GM19240 (cell line): ENCODE measurements around the gene PIGT.

ENCODE experiments used
- DNase-seq: peaks from one replicate; pipeline ENCODE4 v3.0.0; 2011; ENCODE audit warnings: low spot score; ENCODE audit not compliant: insufficient read length

PIGT gene

DNA sequence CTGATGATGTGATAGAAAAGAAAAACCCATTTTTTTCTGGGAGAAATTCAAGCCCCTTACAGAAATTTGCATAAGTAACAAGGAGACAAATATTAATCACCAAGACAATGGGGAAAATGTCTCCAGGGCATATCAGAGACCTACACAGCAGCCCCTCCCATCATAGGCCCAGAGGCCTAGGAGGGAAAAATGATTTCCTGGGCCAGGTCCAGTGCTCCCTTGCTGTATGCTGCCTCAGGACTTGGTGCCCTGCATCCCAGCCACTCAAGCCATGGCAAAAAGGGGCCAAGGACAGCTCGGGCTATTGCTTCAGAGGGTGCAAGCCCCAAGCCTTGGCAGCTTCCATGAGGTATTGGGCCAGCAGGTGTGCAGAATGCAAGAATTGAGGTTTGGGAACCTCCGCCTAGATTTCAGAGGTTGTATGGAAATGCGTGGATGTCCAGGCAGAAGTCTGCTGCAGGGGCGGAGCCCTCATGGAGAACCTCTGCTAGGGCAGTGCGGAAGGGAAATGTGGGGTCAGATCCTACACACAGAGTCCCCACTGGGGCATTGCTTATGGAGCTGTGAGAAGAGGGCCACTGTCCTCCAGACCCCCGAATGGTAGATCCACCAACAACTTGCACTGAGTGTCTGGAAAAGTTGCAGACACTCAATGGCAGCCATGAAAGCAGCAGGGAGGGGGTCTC is 15.5 kb upstream of the PIGT start:
- DNase-seq, result no peak

GRCh38 chr20:45402946-45403345 is 13.0 kb upstream of the PIGT start:
- no peak for DNase-seq

- no peak for DNase-seq
Observed at GRCh38 chr20:45404438-45404837, 11.5 kb upstream of the PIGT start.

GRCh38 chr20:45405571-45406259 is 10.2 kb upstream of the PIGT start:
- no peak for DNase-seq

DNA sequence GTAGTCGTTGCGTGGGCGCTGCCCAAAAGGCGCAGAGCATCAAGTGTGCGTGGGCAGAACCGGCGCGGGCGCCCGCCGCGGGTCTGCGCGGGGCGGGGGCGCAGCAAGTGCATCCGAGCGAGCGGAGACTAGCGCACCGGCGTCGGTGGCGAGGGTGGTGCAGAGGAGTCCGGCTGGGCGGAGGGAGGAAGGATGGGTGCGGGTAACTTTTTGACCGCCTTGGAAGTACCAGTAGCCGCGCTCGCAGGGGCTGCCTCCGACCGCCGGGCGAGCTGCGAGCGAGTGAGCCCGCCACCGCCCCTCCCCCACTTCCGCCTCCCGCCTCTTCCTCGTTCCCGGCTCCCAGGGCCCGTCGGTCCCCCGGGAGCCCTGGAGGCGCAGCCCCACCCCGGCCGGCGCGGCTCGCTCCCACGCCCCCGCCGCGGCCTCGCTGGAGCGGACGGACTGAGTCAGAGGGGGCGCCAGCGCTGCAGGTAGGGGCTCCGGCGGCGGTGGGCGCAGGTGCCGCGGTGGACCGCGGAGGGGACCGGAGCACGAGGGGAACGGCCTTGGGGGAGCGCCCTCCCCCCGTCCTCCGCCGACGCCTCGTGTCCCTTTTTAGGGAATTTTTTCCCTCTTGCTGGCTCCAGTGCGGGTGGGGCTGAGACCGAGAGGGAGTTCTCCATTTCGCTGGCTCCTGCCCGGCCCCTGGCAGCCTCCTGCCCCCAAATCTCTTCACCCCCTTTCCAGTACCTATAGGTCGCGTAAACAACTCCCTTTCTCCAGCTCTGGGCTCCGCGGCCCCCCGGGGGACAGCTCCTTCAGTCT is 9.5 kb upstream of the PIGT start:
- DNase-seq, result no peak

DNA sequence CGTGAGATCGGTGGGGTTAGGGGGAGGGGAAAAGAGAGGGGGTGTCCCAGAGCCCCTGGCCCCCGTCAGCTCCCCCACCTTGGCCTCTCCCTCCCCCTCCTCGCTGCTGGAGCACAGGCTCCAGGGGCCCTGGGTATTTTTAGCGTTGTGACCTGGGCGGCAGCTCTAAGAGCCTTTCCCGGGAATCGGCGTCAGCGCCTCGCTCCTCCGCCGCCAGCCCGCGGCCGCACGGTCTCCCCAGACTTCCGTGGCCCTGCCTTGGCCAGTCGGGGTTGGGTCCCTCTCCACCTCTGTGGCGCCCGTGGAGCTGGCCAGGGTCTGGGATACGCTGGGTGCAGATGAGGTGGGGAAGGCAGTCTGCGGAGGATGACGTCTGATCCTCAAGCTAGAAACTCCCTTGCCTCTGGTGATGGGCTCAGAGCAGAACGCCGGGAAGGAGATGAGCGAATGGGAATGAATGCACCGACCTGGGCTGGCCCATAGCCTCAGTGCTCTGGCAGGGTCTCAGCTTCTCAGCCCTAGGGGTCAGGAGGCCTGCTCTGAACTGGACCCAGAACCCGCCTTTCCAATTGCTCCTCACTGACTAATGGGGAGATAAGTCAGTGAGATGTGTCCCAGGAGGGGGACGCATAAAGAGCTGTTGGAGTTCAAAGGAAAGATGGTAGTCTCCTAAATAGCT is 8.7 kb upstream of the PIGT start:
- no peak for DNase-seq

DNA sequence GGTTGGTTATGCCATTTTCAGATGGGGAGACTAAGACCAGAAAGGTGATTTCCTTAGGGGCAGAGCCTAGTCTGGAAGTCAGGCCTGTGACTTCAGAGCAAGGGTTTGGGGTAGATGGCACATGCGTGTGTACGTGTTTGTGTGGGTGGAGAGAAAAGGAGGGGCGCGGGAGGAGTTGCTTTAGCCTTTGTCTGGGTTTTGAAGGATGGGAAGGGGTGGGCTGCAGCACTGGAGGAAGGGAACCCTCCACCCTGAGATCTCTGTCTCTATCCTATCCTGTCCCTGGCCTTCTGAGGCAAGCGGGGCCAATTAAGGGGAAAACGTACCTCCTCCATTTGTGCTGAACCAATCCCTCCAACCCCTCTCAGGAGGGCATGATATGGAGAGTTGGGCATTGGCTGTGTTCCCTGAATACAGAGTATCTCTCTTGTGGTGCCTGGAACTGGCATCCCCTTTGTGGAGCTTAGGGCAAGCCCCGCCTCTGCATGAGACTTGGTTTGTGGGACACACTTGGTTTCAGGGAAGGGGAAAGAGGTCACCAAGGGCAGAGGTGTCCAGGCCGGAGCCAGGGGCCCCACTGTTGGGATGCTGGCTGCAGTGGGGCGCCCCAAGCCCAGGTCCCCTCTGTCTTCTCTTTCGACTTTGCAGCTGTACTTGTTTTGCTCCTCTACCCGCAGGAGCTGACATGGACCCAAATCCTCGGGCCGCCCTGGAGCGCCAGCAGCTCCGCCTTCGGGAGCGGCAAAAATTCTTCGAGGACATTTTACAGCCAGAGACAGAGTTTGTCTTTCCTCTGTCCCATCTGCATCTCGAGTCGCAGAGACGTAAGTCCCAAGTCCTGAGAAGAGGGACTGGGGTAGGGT is 7.9 kb upstream of the PIGT start, which contains the start of gene DBNDD2:
Gene DBNDD2, plus strand, starts transcription at position 507 of the 863 bp plus-strand sequence. Its CDS starts 179 bp downstream, at position 686.
- no peak for DNase-seq

DNA sequence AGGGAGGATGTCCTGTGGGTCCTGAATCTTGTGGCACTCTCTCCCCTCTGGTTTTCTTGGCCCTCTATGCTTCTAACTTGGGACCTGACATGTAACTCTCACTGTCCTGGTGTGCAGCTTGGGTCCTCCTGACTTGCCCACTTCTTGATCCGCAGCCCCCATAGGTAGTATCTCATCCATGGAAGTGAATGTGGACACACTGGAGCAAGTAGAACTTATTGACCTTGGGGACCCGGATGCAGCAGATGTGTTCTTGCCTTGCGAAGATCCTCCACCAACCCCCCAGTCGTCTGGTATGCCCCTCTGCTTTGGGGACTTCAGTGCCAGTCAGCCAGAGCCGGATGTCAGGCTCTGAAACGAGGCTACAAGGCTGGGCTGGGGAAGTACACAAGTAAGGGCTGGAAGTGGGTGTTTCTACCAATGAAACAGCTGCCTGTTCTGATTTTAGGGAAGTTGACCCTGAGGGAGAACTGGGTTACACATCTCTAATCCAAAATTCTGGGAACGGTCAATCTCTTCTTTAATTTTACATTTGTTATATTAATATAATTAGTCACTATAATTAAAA is 7.2 kb upstream of the PIGT start:
- no peak for DNase-seq

DNA sequence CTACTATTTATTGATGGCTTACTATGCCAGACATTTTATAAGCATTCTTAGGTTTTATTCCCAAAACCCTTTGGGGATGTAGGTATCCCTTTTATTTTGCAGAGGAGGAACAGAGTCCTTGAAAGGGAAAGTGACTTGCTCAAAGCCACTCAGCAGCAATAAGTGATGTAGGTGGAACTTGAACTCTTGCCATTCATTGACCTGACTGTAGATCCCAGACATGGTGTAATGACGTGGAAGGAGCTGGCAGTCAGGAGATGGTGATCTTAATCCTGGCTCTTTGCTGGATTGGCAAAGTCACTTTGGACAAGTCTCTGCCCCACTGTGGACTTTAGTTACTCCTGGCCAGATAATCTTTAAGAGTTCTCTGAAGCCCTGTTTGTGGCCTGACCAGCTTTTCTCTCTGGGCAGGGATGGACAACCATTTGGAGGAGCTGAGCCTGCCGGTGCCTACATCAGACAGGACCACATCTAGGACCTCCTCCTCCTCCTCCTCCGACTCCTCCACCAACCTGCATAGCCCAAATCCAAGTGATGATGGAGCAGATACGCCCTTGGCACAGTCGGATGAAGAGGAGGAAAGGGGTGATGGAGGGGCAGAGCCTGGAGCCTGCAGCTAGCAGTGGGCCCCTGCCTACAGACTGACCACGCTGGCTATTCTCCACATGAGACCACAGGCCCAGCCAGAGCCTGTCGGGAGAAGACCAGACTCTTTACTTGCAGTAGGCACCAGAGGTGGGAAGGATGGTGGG is 6.2 kb upstream of the PIGT start:
- DNase-seq, result no peak

DNA sequence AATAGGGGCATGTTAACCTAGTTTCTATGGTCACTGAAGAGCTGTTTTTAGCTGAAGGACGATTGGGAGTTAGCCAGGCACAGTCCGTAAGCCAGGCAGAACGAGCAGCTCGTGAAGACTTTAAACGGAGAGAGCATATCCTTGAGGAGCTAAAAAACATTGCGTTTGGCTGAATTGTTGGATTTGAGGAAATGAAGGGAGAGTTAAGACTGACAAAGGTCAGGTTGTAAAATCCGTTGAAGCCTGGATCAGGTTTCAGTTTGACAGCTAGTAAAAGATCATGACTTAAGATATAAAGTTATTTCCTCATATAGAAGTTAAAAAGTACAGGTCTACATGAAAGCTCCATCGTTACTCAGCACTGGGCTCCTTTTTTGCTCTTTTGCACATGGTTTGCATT is 5.1 kb upstream of the PIGT start:
- no peak for DNase-seq

- DNase-seq, result no peak
Observed at GRCh38 chr20:45412653-45413052, 3.3 kb upstream of the PIGT start.

DNA sequence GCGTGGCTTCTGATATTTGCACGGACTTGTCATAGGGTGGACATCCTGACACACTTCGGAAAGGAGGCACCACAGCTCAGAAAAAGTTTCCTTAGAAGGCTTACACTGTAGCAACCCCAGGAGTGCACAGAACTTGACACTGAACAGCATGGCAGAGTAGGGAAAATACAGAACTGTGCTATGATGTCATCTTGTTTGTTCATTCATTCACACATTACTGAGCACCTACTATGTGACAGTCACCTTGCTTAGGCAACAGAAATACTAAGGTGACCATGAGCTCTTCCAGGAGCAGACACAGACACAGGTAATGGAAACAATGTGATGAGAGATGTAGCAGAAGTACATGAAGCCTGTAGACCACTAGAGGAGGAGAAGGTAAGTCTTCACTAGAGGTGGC is 2.5 kb upstream of the PIGT start:
- DNase-seq, result no peak

DNA sequence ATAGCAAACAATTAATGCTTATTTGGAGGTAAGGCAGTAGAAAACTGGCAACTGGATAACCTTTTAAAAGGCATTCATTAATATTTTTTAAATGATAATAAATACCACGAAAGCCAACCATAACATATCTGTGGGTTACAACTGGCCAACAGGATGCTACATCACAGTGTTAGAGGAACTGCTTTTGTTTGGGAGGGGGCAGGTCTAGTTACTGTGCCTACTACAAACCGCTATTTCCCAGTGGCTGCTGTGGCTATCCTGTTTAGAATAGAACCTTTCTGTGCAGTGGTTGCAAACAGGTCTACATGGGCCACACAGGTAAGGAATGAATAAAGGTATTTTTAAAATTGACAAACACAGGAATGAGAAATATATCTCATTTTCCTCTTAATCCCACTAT is 976 bp downstream of the PIGT start:
- no peak for DNase-seq

DNA sequence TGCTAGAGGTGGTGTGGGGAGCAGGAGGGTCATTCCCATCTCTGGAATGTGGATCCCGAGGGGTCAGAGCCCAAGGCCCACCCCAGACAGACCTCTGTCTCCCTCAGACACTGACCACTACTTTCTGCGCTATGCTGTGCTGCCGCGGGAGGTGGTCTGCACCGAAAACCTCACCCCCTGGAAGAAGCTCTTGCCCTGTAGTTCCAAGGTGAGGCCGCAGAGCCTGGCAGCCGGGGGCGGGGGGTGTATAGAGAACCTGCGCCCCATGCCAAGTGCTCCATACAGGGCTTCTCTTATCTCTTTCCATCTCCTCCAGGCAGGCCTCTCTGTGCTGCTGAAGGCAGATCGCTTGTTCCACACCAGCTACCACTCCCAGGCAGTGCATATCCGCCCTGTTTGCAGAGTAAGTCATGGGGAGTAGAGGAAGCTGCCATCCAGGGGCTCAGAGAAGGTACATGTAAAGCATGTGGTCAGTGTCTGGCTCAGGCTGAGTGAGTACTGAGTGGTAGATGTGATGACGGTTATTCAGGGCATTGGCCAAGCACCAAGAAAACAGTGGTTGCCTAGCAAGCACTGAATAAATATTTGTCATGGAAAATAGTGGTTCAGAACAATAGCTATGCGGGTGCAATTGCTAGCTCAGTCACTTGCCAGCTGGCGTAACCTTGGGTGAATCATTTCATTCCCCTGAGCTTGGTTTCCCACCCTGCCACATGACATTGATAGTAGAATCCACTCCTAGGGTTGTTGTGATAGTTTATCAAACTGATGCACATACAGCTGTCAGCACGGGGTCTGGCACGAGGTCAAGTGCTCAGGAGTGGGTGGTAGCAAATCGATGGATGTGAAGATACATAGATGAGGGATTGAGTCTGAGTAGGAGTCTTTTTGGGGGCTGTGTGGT is 3.5 kb downstream of the PIGT start:
- no peak for DNase-seq

- DNase-seq, result no peak
Observed at GRCh38 chr20:45420125-45420524, 4.2 kb downstream of the PIGT start.

DNA sequence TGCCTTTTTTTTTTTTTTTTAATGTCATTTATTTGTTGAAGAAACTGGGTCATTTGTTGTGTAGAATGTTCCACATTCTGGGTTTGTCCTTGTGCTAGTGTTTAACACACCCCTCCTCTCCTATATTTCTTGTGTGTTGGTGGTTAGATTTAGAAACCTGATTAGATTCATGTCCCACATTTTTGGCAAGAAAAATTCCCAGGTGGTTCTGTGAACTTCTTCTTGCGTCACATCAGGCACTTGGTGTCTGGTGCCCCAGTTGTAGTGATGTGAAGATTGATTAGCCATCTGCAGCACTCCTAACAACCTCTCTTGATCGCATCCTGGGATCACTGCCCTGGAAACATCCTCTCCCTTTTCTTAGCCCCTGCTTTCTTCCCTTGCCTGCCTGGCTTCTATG is 7.8 kb downstream of the PIGT start:
- no peak for DNase-seq

- DNase-seq, result no peak
Observed at GRCh38 chr20:45425561-45425960, 9.6 kb downstream of the PIGT start.

DNA sequence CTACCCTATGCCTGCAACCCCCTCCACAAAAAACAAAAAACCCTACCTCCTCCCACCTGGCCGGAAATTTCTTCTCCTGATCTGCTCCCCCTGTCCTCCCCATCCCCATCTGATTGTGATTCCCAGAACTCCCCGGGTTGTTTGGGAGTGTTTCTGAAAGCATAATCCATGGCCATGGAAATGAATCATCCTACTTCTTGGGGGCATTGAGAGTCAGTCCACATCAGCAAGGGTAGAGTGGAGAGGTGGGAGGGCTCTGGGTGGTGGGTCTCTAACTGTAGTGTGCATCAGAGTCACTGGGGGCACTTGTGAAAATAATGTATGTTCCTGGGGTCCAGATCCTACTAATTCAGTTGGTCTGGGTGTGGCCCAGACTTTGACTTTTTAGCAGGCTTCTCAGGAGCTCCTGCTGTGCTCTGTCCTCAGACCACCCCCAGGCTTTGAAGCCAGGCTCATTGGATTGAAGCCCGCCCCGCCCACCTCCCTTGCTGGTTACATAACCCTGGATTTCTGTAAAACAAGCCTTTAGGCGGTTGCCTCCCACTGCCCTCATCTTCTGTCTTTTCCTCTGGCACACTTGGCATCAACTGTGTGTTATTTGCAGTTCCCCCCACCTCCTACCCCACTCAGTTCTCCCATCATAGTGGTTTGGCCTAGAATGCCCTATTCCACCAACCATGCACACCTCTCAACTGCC is 10.5 kb downstream of the PIGT start:
- no peak for DNase-seq
